OCI-LY7 (cell line): Measurements from ENCODE around the gene NIP7. TPM values are rescaled to one million over a fixed set of nuclear protein-coding genes. Genes with fewer than 3 reads are reported as not detected.

Experiments
- BruUV-seq: library from RNA; stranded (reverse); fragments of 400-500 nt; replicated peaks from 2 replicates; lab custom pipeline; 2021; lab: Mats Ljungman, UMichigan
- CTCF ChIA-PET: fragments of 300-600 bp; sonication (Branson Sonifier 250); formaldehyde crosslinking; loops from one replicate; lab custom pipeline; 2022; ENCODE audit warnings: antibody characterized with exemption; ENCODE audit not compliant: unreplicated experiment; lab: Charles Lee
- POLR2A ChIA-PET: fragments of 300-600 bp; sonication (Branson Sonifier 250); formaldehyde crosslinking; loops from one replicate; lab custom pipeline; 2022; ENCODE audit warnings: antibody characterized with exemption; lab: Charles Lee
- DNase-seq: peaks from one replicate; pipeline ENCODE4 v3.0.0-alpha.2; 2015; ENCODE audit warnings: low spot score
- H2AFZ ChIP-seq: fragments of 200-600 bp; sonication (generic), shearing (Covaris generic); 2 replicates; pipeline ENCODE4 v1.6.1; 2014; ENCODE audit warnings: mild to moderate bottlenecking, antibody characterized with exemption, low read length, moderate library complexity
- H3K27ac ChIP-seq: fragments of 200-600 bp; sonication (generic); 2 replicates; pipeline ENCODE4 v1.5.1; 2014; ENCODE audit warnings: mixed run types, low read depth, mild to moderate bottlenecking, moderate library complexity, low read length, inconsistent platforms; ENCODE audit not compliant: poor library complexity, severe bottlenecking
- H3K36me3 ChIP-seq: fragments of 200-600 bp; sonication (generic); 2 replicates; pipeline ENCODE4 v1.6.1; 2014; ENCODE audit warnings: mild to moderate bottlenecking, antibody characterized with exemption, low read length, moderate library complexity, mixed read lengths; ENCODE audit not compliant: insufficient read depth
- H3K4me1 ChIP-seq: fragments of 200-600 bp; sonication (generic); 2 replicates; pipeline ENCODE4 v1.5.1; 2014; ENCODE audit warnings: mild to moderate bottlenecking, low read length; ENCODE audit not compliant: insufficient read depth, poor library complexity, severe bottlenecking
- H3K4me2 ChIP-seq: fragments of 200-600 bp; sonication (generic); 2 replicates; pipeline ENCODE4 v1.6.1; 2014; ENCODE audit warnings: mild to moderate bottlenecking, low read length
- H3K4me3 ChIP-seq: fragments of 200-600 bp; sonication (generic); 2 replicates; pipeline ENCODE4 v1.5.1; 2014; ENCODE audit warnings: mild to moderate bottlenecking, low read depth, low read length; ENCODE audit not compliant: poor library complexity, severe bottlenecking
- H3K79me2 ChIP-seq: fragments of 200-600 bp; sonication (generic); 2 replicates; pipeline ENCODE4 v1.6.1; 2016; ENCODE audit warnings: low read depth, mild to moderate bottlenecking, low read length, moderate library complexity, mixed read lengths; ENCODE audit not compliant: insufficient read depth
- H3K9me2 ChIP-seq: fragments of 200-600 bp; sonication (generic); 2 replicates; pipeline ENCODE4 v1.6.1; 2016; ENCODE audit warnings: mild to moderate bottlenecking, low read length, mixed read lengths; ENCODE audit not compliant: insufficient read depth
- H3K9me3 ChIP-seq: fragments of 200-600 bp; sonication (generic); 2 replicates; pipeline ENCODE4 v1.6.1; 2014; ENCODE audit warnings: mild to moderate bottlenecking, mixed run types, low read length, mixed read lengths
- H4K20me1 ChIP-seq: fragments of 200-600 bp; sonication (generic); 2 replicates; pipeline ENCODE4 v1.6.1; 2014; ENCODE audit warnings: mild to moderate bottlenecking, antibody characterized with exemption, low read length, moderate library complexity, mixed read lengths; ENCODE audit not compliant: insufficient read depth
- EZH2phosphoT487 ChIP-seq: fragments of 200-600 bp; sonication (generic); IDR thresholded peaks from 2 replicates; pipeline ENCODE4 v1.6.1; 2018; ENCODE audit warnings: low read depth, borderline replicate concordance, mild to moderate bottlenecking, mixed run types, antibody characterized with exemption, low read length, moderate library complexity, mixed read lengths
- intact Hi-C: fragments of 100-400 bp; cut with micrococcal nuclease; formaldehyde crosslinking; loops from one replicate; pipeline ENCODE4 v1.10.0; 2022; ENCODE audit not compliant: unreplicated experiment
- total RNA-seq, 2 experiments: library from RNA; depleted of rRNA in 1 of 2; stranded (reverse); fragments of >200 nt in 1 of 2; shearing (Covaris generic) in 1 of 2; gene quantifications; 2 replicates each; pipeline ENCODE4 v1.2.3, GENCODE V29; 2014 to 2022
- TF ChIP-seq, protein P1 (sequence below): fragments of 200-600 bp; sonication (generic); conservative IDR thresholded peaks from 2 replicates; pipeline ENCODE4 v1.5.1; 2014; ENCODE audit warnings: mild to moderate bottlenecking, antibody characterized with exemption, low read length, moderate library complexity, mixed read lengths

Gene NIP7
- total RNA-seq, 2 experiments from 2014 or later: 39.7 to 49.1 TPM

DNA sequence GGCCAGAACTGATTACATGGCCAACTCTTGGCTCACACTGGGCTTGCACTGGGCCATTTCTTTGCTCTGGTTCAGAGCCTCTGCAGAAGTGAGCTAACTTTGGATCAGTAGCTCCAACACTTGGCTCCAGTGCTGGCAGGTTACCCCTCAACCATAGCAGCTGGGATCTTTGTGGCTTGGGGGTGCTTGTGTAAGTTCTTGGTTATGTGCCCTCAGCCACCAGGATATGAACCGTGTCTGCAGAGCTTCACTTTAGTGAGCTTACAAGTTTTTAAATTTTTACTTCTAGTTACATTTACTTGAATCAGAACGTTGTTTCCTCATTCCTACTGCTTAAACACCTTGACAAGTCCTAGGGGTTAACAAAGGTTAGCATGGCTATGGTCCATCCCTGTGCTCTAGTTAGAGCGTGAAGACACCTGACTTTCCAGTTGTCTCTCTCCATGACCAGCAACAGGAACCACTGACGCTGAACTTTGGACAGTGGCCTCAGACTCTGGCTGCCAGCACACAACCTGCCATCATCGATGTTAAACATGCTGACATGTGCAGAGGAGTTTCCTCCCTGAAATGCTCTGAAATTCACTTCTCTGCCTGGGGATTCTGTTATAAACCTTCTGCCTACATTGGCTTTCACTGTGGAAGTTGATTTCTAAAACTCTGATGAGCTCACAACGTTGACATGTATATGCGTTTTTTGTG is 13.2 kb upstream of the NIP7 start:
- DNase-seq: no peak
- Histone ChIP-seq H3K36me3 (peaks cover 83% of the 10 kb centered on the region), H3K9me2 (no peaks in the 10 kb centered on the region), H3K4me3 (peak overlapping the region; percentile 75), H3K9me3 (no peaks in the 10 kb centered on the region), H3K4me2 (peak overlapping the region; percentile 89), H3K79me2 (peaks cover 80% of the 10 kb centered on the region), H3K4me1 (peaks cover 45% of the 10 kb centered on the region), H2AFZ (no peak overlapping the region), H4K20me1 (peaks cover 45% of the 10 kb centered on the region), H3K27ac (peak overlapping the region; percentile 47)
- CTCF ChIA-PET: no interaction called here
- POLR2A ChIA-PET: interaction anchor here (0.5 to 1.8 kb wide), 9 partner anchors 10 to 260 kb away, joined by 3 to 8 read pairs (median 4); partner anchors contain the start of gene NIP7
- TSS peak; percentile 37 for BruUV-seq
- intact Hi-C loops: no loop called here
- TF ChIP-seq, protein P1, sequence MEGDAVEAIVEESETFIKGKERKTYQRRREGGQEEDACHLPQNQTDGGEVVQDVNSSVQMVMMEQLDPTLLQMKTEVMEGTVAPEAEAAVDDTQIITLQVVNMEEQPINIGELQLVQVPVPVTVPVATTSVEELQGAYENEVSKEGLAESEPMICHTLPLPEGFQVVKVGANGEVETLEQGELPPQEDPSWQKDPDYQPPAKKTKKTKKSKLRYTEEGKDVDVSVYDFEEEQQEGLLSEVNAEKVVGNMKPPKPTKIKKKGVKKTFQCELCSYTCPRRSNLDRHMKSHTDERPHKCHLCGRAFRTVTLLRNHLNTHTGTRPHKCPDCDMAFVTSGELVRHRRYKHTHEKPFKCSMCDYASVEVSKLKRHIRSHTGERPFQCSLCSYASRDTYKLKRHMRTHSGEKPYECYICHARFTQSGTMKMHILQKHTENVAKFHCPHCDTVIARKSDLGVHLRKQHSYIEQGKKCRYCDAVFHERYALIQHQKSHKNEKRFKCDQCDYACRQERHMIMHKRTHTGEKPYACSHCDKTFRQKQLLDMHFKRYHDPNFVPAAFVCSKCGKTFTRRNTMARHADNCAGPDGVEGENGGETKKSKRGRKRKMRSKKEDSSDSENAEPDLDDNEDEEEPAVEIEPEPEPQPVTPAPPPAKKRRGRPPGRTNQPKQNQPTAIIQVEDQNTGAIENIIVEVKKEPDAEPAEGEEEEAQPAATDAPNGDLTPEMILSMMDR: no peak
- no peak for TF ChIP-seq EZH2phosphoT487

DNA sequence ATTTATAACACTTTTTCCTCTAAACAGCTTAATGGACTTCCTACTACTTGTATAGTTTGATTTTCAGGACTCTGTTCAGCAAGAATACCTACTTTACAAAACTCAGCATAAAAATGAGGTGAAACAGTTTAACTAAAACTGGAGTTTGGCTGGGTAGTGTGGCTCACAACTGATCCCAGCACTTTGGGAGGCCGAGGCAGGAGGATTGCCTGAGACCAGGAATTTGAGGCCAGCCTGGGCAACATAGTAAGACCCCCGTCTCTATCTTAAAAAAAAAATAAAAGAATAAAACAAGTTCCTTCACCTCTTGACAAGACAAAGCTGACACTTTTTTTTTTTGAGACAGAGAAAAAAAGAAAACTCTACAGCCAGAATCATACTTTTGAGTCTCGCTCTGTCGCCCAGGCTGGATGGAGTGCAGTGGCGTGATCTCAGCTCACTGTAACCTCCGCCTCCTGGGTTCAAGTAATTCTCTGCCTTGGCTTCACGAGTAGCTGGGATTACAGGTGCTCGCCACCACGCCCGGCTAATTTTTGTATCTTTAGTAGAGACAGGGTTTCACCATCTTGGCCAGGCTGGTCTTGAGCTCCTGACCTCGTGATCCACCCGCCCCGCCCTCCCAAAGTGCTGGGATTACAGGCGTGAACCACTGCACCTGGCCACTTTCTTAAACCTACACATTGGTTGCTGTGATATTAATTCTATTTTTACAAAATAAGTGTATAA is 11.8 kb upstream of the NIP7 start:
- CTCF ChIA-PET: no interaction called here
- TF ChIP-seq EZH2phosphoT487: no peak
- TF ChIP-seq, protein P1: no peak
- H3K9me3 ChIP-seq: no peaks in the 10 kb centered on the region
- H3K4me3 ChIP-seq: peak overlapping the region; percentile 75
- DNase-seq: no peak
- H3K79me2 ChIP-seq: peaks cover 80% of the 10 kb centered on the region
- H3K4me1 ChIP-seq: peaks cover 51% of the 10 kb centered on the region
- H3K9me2 ChIP-seq: no peaks in the 10 kb centered on the region
- POLR2A ChIA-PET: interaction anchor here (1.4 to 2.8 kb wide), 3 partner anchors 11 to 13 kb away, joined by 5 to 11 read pairs (median 5); partner anchors contain the start of gene NIP7
- peaks cover 83% of the 10 kb centered on the region for H3K36me3 ChIP-seq
- peaks cover 38% of the 10 kb centered on the region for H4K20me1 ChIP-seq
- H3K4me2 ChIP-seq: peak overlapping the region; percentile 89
- H2AFZ ChIP-seq: no peak overlapping the region
- no TSS peak for BruUV-seq
- peak overlapping the region; percentile 70 for H3K27ac ChIP-seq
- intact Hi-C loops: no loop called here
